A549 treated with DMSO at 1 μM for 4 hours (cell line): ENCODE measurements around the gene TMEM209. TPM values are rescaled to one million over a fixed set of nuclear protein-coding genes. Genes with fewer than 3 reads are reported as not detected.

Experiments
- total RNA-seq: library from RNA; stranded (reverse); fragments of 200-300 nt; extraction: Qiagen RNA extraction; gene quantifications from 5 replicates; pipeline ENCODE4 v1.2.3, GENCODE V29; 2022; ENCODE audit warnings: low read depth

The TMEM209 gene
- 15.5 to 18.3 TPM (median 18.2 TPM) in 5 replicates for total RNA-seq

DNA sequence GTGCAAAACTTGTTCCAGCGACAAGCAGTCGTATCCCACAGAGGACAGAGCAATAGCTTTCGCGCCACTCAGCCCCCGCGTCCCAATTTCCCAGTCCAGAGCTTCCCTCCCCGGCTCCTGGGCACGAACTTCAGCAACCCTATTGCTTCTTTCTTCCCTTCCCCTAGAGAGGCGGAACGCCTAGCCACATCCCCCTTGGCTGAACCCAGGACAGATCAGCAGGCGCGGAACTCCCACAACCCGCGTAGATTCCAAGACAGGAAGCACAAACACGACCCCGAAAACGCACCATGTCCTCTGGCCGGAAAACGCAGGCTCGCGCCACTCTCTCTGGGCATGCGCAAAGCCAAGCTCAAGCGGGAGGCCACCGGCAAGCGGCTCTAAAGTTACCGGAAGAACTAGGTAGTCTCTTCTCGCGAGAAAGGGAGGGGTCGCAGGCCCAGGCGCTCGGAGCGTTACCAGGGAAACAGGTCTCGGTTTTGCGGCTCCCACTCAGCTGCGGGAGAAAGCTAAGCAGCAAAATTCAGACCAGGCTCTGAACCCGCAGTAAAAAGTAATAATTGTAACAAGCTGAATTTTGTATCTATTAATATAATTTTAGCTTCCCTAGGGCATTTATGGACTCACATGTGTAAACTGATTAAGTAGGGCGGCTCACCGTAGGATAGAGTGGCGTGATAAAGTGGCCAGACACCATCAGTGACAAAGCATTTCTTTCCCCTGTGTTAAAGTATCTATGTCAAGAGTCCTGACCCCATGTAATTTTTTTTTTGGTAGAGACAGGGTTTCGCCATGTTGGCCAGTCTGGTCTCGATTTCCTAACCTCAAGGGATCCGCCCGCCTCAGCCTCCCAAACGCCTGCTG lies at the start of gene TMEM209:
TMEM209 (minus strand) TSS at position 323 of the 864 bp plus-strand sequence; CDS start at position 292, 31 bp downstream.

GRCh38 chr7:130207642-130208041 lies 2.4 kb upstream of the TMEM209 start, which contains the start of gene SSMEM1:
TSS of gene SSMEM1 (plus strand) at chr7:130207860. CDS start at chr7:130207911, 51 bp downstream.

Other genes with a start within 250 kb of the TMEM209 start
- 26.5 to 29.4 TPM (median 28.1 TPM) in 5 replicates for gene ZC3HC1, start 154.0 kb downstream of the TMEM209 start, total RNA-seq
- 12.1 to 18.2 TPM (median 16.1 TPM) in 5 replicates for gene KLHDC10, start 134.9 kb downstream of the TMEM209 start, total RNA-seq
- gene SSMEM1, start 2.5 kb upstream of the TMEM209 start, total RNA-seq, result not detected in 5 replicates
- 0.11 to 0.44 TPM in 2 of 5 replicates, not detected in the others for gene CPA2, start 61.5 kb upstream of the TMEM209 start, total RNA-seq
- gene CPA4, start 87.8 kb upstream of the TMEM209 start, total RNA-seq, result 6.1 to 12.3 TPM (median 8.3 TPM) in 5 replicates
- gene CPA5, start 139.4 kb upstream of the TMEM209 start, total RNA-seq, result not detected in 5 replicates
- not detected in 5 replicates for gene CPA1, start 175.1 kb upstream of the TMEM209 start, total RNA-seq
- gene CEP41, start 235.6 kb upstream of the TMEM209 start, total RNA-seq, result 11.3 to 17.3 TPM (median 15.5 TPM) in 5 replicates